Progenitor cell of endocrine pancreas (in vitro differentiated cells): ENCODE data around the gene STOML3. TPM values are rescaled to one million over a fixed set of nuclear protein-coding genes. Genes with fewer than 3 reads are reported as not detected.
A peak's percentile ranks its signal among the peaks of the same experiment; 100 is the strongest.

Experiments
- DNase-seq: peaks from one replicate; pipeline ENCODE4 v3.0.0; 2021; ENCODE audit warnings: low spot score; ENCODE audit not compliant: unreplicated experiment
- H3K27ac Mint-ChIP-seq: 2 replicates; pipeline ENCODE4 v1.8.0; 2021; ENCODE audit warnings: mild to moderate bottlenecking, moderate library complexity, mixed read lengths
- H3K27me3 Mint-ChIP-seq: 2 replicates; pipeline ENCODE4 v1.8.0; 2021; ENCODE audit warnings: mixed read lengths
- H3K36me3 Mint-ChIP-seq: 2 replicates; pipeline ENCODE4 v1.8.0; 2022; ENCODE audit warnings: mixed read lengths; ENCODE audit not compliant: insufficient read depth
- H3K4me1 Mint-ChIP-seq: 2 replicates; pipeline ENCODE4 v1.8.0; 2021; ENCODE audit warnings: low read depth, mixed read lengths
- H3K4me3 Mint-ChIP-seq: 2 replicates; pipeline ENCODE4 v1.8.0; 2021; ENCODE audit warnings: low read depth, mild to moderate bottlenecking, moderate library complexity, mixed read lengths
- H3K9me3 Mint-ChIP-seq: 2 replicates; pipeline ENCODE4 v1.8.0; 2021; ENCODE audit warnings: low read depth, mixed read lengths
- long read RNA-seq: library from polyadenylated mRNA; unstranded; transcript quantifications from one replicate; pipeline ENCODE4 v2.0.0, GENCODE V29; 2020
- total RNA-seq: library from RNA; stranded (reverse); gene quantifications from 2 replicates; pipeline ENCODE4 v1.2.1, GENCODE V29; 2021
- TF ChIP-seq, protein P1 (sequence below): fragments of 200-600 bp; sonication (generic); IDR thresholded peaks from one replicate; pipeline ENCODE4 v1.5.0; 2021; ENCODE audit warnings: antibody characterized with exemption, mild to moderate bottlenecking; ENCODE audit not compliant: unreplicated experiment

Gene STOML3, protein sequence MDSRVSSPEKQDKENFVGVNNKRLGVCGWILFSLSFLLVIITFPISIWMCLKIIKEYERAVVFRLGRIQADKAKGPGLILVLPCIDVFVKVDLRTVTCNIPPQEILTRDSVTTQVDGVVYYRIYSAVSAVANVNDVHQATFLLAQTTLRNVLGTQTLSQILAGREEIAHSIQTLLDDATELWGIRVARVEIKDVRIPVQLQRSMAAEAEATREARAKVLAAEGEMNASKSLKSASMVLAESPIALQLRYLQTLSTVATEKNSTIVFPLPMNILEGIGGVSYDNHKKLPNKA
- total RNA-seq = not detected in 2 replicates
- long read RNA-seq = 0 reads

DNA sequence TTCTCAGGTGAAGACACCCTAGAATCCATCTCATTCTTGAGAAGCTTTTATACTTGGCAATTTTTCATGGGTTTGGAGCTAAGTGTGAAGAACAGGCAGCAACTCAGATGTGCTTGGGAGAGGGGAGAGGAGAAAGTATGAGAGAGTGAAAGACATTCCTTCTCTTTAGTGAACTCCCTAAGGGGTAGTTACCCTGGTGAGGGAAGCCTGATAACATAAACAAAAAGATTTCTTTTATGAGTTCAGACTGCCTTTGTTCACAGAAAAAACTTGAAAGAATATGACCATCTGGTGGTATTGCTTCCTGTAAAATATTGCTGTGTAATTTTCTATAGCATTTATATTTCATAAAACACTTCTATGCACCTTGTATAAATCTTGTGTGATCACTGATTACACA is at the start of gene STOML3:
STOML3 (minus strand) TSS at position 139 of the 400 bp plus-strand sequence; CDS start at position 29, 110 bp downstream.
- no peaks in the 10 kb centered on the region for H3K27me3 Mint-ChIP-seq
- H3K4me1 Mint-ChIP-seq = no peaks in the 10 kb centered on the region
- H3K4me3 Mint-ChIP-seq = no peak within 1 kb of the TSS
- H3K9me3 Mint-ChIP-seq = no peaks in the 10 kb centered on the region
- no peak within 1 kb of the TSS for H3K27ac Mint-ChIP-seq
- TF ChIP-seq, protein P1, sequence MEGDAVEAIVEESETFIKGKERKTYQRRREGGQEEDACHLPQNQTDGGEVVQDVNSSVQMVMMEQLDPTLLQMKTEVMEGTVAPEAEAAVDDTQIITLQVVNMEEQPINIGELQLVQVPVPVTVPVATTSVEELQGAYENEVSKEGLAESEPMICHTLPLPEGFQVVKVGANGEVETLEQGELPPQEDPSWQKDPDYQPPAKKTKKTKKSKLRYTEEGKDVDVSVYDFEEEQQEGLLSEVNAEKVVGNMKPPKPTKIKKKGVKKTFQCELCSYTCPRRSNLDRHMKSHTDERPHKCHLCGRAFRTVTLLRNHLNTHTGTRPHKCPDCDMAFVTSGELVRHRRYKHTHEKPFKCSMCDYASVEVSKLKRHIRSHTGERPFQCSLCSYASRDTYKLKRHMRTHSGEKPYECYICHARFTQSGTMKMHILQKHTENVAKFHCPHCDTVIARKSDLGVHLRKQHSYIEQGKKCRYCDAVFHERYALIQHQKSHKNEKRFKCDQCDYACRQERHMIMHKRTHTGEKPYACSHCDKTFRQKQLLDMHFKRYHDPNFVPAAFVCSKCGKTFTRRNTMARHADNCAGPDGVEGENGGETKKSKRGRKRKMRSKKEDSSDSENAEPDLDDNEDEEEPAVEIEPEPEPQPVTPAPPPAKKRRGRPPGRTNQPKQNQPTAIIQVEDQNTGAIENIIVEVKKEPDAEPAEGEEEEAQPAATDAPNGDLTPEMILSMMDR = no peak
- no peaks in the 10 kb centered on the region for H3K36me3 Mint-ChIP-seq
- DNase-seq = no peak

DNA sequence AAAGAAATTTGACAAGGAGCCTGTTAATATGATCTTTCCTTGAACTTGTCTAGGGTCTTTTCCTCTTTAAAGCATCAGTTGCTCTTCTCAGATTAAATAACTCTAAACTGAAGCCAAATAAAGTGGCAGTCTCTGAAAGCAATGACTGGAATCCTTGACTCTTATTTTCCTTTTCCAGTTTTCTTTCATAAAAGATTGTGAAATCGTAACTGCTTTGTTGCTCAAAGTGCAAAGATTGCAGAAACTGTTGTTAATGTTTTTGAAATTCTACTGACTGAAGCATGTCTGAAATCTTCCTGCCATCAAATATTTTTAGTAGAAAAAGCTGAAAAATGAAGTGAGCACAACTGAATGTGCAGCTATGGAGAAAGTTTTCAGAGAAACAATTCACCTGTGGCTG is 49.6 kb upstream of the STOML3 start:
- no peaks in the 10 kb centered on the region for H3K9me3 Mint-ChIP-seq
- no peaks in the 10 kb centered on the region for H3K36me3 Mint-ChIP-seq
- peak overlapping the region; percentile 31 for H3K4me3 Mint-ChIP-seq
- H3K27ac Mint-ChIP-seq = no peak overlapping the region
- H3K27me3 Mint-ChIP-seq = no peaks in the 10 kb centered on the region
- TF ChIP-seq, protein P1 = no peak
- peaks cover 19% of the 10 kb centered on the region for H3K4me1 Mint-ChIP-seq
- no peak for DNase-seq

DNA sequence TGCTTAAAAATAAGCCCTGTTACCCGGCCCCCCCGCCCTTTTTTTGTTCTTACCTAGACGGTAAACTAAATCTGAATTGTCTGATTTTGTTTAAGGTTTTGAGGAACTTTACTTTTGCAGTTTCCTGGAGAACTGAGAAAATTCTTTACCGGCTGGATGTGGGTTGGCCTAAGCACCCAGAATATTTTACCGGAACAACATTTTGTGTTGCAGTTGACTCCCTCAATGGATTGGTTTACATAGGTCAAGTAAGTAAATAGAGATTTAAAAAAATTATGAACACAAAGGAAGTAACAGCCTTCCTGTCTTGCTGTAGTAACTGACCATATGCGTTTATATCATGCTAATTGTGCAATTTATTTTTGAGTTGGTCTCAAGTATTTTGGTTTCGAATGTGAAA is 48.4 kb upstream of the STOML3 start:
- Mint-ChIP-seq H3K36me3 (no peaks in the 10 kb centered on the region), H3K9me3 (no peaks in the 10 kb centered on the region), H3K4me1 (peaks cover 30% of the 10 kb centered on the region), H3K4me3 (peak overlapping the region; percentile 97), H3K27ac (peak overlapping the region; percentile 99), H3K27me3 (no peaks in the 10 kb centered on the region)
- TF ChIP-seq, protein P1 = no peak
- DNase-seq = no peak

DNA sequence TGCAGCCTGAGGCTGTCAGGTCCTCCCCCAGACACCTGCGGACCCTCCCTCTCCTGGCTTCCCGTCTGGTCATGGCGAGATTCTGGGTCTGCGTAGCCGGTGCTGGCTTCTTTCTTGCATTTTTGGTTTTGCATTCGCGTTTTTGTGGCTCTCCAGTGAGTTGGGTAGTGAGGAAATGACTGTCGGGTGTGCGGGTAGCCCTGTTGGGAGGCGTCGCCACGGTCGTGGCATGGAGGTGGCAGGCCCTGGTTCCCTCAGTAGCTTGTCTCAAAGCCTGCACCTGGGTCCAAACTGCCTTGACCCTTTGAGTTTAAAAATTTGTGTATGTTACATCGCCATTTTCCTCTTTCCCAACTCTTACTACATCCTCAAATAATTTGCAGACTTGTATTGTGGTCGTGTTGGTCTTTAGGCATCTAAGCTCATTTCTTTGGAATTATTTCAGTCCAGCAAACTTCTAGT is 48.0 kb upstream of the STOML3 start:
- TF ChIP-seq, protein P1 = no peak
- no peaks in the 10 kb centered on the region for H3K36me3 Mint-ChIP-seq
- no peaks in the 10 kb centered on the region for H3K27me3 Mint-ChIP-seq
- no peak for DNase-seq
- H3K4me3 Mint-ChIP-seq = peak overlapping the region; percentile 97
- H3K4me1 Mint-ChIP-seq = peaks cover 31% of the 10 kb centered on the region
- no peaks in the 10 kb centered on the region for H3K9me3 Mint-ChIP-seq
- peak overlapping the region; percentile 99 for H3K27ac Mint-ChIP-seq

DNA sequence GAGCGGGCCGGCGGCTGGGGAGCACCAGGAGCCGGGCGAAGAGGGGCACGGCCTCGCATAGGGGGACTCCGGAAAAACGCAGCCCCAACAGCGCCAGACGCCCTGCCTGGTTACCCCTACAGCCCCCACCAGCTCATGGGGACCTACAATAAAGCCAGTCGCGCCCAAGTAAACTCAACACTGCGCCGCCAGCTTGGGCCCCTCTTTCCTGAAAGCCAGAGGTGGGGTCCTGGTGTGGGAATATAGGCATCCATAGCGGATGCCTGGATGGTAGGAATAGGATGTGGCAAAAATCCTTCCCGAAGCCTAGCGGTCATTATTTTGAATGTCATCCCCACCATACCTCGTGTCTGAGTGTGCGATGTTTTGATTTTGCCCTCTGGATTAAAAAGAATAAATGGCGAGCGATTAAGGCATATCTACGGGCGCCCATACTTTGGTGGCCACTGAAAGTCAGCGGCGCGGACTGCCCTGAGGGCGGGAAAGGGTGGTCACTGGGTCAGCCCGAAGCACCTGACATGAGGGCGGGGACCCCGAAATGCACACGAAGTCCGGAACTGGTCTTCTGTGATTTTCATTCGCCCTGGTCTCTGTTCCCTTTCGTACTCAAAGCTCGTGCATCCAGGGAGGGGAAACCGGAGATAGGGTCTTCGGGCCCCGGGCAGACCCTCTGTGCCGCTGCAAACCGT is 47.4 kb upstream of the STOML3 start, which contains the start of the genes NHLRC3 and PROSER1:
NHLRC3 (plus strand) TSS at position 577 of the 689 bp plus-strand sequence. CDS start 184 bp downstream, outside the sequence.
PROSER1 (minus strand) TSS at position 210 of the 689 bp plus-strand sequence. CDS start 847 bp downstream, outside the sequence.
- peak; percentile 53 for DNase-seq
- TF ChIP-seq, protein P1 = no peak
- Mint-ChIP-seq H3K27ac (peak within 1 kb of the TSS; percentile 99), H3K4me3 (peak within 1 kb of the TSS; percentile 97), H3K9me3 (no peaks in the 10 kb centered on the region), H3K4me1 (peaks cover 31% of the 10 kb centered on the region), H3K27me3 (no peaks in the 10 kb centered on the region), H3K36me3 (no peaks in the 10 kb centered on the region)
